Measurements from ENCODE around the gene CYTH3.

GRCh38 chr7:6288270-6288860 is 15.9 kb upstream of the CYTH3 start:
- TF ChIP-seq CTCF (IDR thresholded peaks at IDR 0.05) (no peak), ZFX (IDR thresholded peaks at IDR 0.05; ENCODE audit: borderline replicate concordance) (no peak)

All from 22Rv1 (cell line).